ENCODE data around the gene SETBP1.

Gene SETBP1

GRCh38 chr18:44679914-44680272, 795 bp upstream of the SETBP1 start:
- peak; percentile 63 for DNase-seq

GRCh38 chr18:44681076-44681970, 635 bp downstream of the SETBP1 start:
- no peak for DNase-seq

- DNase-seq: no peak
Observed at GRCh38 chr18:44682201-44682870, 1.6 kb downstream of the SETBP1 start.

GRCh38 chr18:44682871-44683221, 2.2 kb downstream of the SETBP1 start:
- no peak for DNase-seq

GRCh38 chr18:44683556-44683955, 2.9 kb downstream of the SETBP1 start:
- DNase-seq: no peak

- DNase-seq: no peak
Observed at GRCh38 chr18:44685296-44685695, 4.6 kb downstream of the SETBP1 start.

- DNase-seq: no peak
Observed at GRCh38 chr18:44686156-44686555, 5.5 kb downstream of the SETBP1 start.

- DNase-seq: no peak
Observed at GRCh38 chr18:44687421-44687820, 6.7 kb downstream of the SETBP1 start.

- no peak for DNase-seq
Observed at GRCh38 chr18:44689736-44690135, 9.0 kb downstream of the SETBP1 start.

- DNase-seq: no peak
Observed at GRCh38 chr18:44691148-44691925, 10.6 kb downstream of the SETBP1 start.

GRCh38 chr18:44693030-44693784, 12.5 kb downstream of the SETBP1 start:
- DNase-seq: no peak

GRCh38 chr18:44695503-44695902, 14.8 kb downstream of the SETBP1 start:
- no peak for DNase-seq

- DNase-seq: no peak
Observed at GRCh38 chr18:44696892-44697291, 16.2 kb downstream of the SETBP1 start.

GRCh38 chr18:44697315-44697714, 16.6 kb downstream of the SETBP1 start:
- DNase-seq: no peak

- DNase-seq: no peak
Observed at GRCh38 chr18:44698518-44698917, 17.8 kb downstream of the SETBP1 start.

GRCh38 chr18:44699572-44700261, 19.0 kb downstream of the SETBP1 start:
- DNase-seq: no peak

GRCh38 chr18:44700652-44701051, 20.0 kb downstream of the SETBP1 start:
- no peak for DNase-seq

GRCh38 chr18:44701227-44701626, 20.5 kb downstream of the SETBP1 start:
- DNase-seq: no peak

GRCh38 chr18:44702594-44702993, 21.9 kb downstream of the SETBP1 start:
- no peak for DNase-seq

- no peak for DNase-seq
Observed at GRCh38 chr18:44704135-44704789, 23.6 kb downstream of the SETBP1 start.

GRCh38 chr18:44705075-44705675, 24.5 kb downstream of the SETBP1 start:
- DNase-seq: no peak

Data from 8988T (cell line).